Pulmonary artery endothelial cell (primary cell): ENCODE data around the gene NCEH1. TPM values are rescaled to one million over a fixed set of nuclear protein-coding genes. Genes with fewer than 3 reads are reported as not detected.

Experiments used
- DNase-seq: peaks from one replicate; pipeline ENCODE4 v3.0.0-alpha.2; 2011; ENCODE audit warnings: low read depth, low spot score
- total RNA-seq: library from RNA; depleted of rRNA; stranded (reverse); fragments of >200 nt; gene quantifications from 2 replicates; pipeline ENCODE4 v1.2.3, GENCODE V29; 2014

Gene NCEH1
- total RNA-seq, 1 donor from 2014 or later = 24.7 TPM

DNA sequence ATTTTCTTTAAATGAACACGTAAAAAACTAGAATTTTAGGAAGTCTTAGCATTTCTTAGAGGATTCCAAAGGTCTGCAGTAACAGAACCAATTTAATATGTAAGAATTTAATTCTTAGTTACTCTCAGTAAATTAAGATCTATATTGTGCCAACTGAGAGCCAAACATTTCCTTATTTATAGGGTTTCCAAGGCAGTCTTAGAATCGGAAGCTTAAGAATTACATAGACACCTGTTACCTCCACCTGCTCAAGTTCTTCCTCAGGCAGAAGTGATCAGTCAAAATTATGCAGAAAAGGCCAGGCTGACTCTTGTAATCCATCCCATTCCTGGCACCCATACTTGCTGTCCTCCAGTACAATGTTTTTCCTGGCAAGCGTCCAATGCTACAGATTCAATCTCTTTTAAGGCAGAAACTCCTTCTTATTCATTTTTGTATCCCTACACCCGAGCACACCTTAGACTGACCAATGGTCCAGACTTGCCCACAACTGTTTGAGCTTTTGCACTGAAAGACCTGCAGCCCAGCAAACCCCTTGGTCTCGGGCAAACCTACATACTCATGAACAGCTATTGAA lies 64.3 kb downstream of the NCEH1 start:
- DNase-seq = peak; percentile 39

DNA sequence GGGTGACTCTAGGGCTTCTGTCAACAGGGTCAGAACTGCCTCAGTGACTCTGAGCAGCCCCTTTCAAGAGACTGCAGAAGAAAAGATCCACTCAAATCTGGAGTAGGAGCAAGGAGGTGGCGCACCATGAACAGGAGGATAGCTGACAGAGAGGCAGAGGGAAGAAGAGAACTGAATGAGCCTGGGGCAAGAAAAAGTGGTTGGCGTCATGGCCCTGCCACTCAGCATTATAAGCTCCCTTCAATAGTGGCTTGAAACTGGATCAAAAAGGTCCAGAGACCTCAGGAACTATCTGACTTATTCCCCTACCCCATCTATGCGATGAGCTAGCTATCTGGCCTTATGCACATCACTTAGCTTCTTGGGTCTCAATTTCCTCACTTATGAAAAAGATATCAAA lies 66.6 kb downstream of the NCEH1 start:
- no peak for DNase-seq

DNA sequence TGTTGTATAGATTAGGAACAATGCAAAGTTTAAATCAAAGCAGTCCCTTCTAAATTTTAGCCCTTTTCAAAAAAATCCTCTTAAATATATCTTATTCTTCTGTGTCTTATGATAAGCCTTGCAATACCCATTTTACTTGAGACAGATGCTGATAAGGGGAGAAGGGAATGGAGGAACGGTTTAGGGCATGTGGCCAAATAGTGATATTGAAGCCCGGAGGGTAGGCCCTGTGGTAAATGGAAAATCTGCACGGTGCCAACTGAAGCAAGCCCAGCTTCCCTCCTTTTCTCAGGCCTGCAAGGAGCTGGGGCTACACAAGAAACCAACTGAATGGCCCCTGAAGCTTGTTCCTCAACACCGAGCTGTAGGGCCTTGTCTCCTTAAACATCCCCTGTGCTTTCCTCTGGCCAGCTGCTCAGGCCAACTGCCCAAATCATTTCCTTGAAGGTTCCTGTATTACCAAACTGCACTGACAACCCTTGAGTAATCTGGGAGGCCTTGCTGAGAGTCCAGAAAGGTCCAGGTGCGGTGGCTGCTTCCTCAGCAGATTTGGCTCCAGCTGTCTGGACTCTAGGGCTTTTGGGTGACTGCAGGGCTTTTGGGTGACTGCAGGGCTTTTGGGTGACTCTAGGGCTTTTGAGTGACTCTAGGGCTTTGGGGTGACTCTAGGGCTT lies 67.2 kb downstream of the NCEH1 start:
- DNase-seq = no peak

DNA sequence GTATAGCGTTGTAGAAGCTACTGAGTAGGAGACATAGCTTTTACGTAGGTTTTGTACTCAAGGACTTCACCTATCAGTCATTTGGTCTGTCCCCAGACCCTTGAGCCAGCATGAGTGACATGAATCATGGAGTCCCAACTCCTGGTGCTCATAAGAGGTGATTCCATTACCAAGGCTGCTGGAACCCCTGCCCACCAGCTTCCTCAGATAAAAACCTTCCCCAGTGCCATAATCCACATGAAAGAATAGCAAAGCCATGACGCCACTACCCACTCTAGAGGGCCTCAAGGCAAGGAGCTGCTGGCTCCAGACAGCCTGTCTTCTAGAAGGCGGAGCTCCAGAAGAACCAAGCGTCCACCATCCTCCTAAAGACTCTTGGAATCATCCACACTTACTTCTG lies 69.6 kb downstream of the NCEH1 start:
- DNase-seq = no peak

DNA sequence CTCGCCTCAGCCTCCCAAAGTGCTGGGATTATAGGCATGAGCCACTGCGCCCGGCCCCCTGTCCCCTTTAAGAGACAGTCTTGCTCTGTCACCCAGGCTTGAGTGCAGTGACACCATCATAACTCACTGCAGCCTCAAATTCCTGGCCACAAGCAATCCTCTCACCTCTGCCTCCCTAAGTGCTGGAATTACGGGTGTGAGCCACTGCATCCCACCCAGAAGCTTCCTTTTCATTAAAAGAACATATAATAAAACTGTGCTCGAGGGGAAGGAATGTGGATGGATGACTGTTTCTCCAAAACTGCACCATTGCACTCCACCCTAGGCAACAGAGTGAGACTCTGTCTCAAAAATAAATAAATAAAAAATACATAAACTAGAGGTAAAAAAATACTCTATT lies 70.1 kb downstream of the NCEH1 start:
- no peak for DNase-seq

DNA sequence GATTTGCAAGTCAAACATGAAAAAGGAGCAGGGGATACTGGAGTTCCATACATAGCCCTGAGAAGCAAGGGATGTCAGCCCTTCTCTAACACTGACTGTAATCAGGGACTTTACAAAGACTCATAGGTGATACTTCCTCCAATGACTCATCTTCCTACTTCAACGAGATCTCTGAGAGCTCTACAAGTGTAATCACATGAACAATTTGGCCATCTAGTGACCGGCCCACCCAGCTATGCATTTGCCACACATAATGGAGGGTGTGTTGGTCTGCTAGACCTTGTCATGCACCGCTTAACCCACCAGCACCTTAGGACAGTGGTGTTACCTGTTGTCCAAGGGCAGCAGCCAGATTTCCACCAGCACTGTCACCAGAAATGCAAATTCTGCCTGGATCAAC lies 75.3 kb downstream of the NCEH1 start:
- no peak for DNase-seq

DNA sequence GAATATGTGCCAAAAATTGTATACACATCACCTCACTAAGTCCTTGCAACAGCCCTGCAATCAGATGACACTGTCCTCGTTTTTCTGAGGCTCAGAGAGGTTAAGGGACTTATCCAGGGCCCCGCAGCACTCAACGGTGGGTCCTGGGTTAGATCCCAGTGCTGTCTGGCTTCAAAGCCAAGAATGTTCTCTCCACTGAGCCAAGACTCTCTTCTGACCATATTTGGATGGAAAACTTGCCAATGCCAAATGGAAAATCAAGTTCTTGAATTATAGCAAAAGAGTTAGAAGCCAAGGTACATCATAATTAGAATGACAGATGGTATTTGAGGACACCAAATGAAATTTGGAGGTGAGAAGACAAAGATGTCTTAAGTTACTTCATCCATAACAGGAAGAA lies 75.9 kb downstream of the NCEH1 start:
- DNase-seq = no peak

DNA sequence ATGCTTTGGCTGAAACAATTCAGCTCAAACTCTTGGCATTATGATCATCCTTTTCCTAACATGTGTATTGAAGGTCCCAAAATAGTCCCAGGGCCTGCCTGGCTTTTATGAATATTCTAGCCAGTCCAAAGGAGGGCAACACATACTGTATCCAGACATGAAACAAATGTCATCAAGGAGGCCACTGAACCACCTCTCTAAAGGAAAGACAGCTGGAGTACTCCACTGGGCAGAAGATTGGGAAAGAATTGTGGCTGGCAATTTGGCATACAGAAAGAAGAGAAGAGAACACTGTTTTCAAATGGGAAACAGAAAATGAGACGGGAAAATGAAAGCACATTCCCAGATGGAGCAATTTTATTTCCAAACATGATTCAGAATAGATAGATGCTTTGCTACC lies 80.6 kb downstream of the NCEH1 start:
- no peak for DNase-seq

DNA sequence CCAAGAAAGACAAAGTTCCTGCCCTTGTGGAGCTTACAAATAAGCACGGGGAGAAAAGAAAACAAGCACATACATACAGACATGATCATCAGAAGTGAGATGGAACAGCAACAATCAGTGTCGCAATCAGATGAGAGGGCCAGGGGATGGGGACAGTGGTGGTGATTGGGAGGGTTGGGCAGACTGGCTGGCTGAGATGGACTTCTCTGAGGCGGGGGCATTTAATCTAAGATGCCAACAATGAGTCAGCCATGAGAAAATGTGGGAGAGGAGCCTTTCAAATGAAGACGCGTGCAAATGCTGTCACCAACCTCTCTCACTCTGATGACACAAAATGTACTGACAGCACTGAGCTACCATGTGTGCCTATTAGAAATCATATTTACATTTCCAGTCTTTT lies 81.4 kb downstream of the NCEH1 start:
- DNase-seq = no peak

DNA sequence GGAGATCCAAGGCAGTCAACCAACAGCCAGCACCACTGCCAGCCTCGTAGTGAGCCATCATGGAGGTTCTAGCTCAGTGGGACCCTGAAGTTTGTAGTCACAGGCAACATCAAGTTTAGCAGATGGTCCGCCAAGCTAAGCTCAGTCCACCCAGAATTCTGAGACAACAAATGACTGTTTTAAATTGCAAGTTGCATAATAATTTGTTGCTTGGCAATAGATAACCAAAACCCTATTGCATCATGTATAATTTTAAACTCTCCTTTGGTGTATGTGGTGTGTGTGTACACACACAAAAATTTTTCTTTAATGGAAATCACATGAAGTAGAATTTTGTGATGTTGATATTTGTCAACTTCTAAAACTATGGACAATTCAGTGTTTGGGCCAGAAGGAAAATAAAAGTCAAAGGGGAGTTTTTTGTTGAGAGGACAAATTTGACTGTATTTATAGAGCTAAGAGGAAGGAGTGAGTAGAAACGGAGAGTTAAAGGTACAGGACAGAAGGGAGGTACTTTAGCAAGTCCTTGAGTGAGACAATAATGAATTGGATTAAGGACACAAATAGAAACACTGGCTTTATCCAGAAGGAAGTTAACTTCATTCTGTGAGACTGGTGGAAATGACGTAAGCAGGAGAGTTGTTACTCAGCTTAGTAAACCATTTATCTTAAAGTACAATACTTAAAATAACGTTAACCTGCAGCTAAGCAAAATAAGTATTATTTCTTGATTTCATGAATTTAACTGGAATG lies 83.6 kb downstream of the NCEH1 start:
- peak; percentile 26 for DNase-seq

DNA sequence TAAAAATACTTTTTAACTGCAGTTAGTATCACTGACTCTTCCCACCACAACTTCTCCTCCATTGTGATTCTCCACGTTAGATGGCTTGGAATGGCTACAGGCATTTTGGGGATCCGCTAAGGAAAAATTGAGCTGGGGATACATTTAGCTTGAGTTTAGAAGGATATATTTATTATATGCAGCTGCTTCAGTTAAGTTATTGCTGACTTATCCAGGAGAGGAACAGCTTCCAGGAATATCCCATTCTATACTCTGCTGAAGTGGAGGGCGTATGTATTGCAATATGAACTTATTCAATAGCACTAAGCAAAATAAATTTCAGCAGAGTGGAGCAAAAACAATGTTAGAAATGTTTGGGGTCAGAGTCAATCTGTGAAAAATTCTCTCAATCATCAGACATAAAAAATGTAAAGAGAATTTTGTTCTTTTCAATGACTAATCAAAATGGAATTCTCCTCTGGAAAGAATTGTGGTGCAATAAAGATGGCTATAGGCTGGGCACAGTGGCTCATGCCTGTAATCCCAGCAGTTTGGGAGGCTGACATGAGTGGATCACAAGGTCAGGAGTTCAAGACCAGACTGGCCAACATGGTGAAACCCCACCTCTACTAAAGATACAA lies 84.7 kb downstream of the NCEH1 start:
- no peak for DNase-seq

DNA sequence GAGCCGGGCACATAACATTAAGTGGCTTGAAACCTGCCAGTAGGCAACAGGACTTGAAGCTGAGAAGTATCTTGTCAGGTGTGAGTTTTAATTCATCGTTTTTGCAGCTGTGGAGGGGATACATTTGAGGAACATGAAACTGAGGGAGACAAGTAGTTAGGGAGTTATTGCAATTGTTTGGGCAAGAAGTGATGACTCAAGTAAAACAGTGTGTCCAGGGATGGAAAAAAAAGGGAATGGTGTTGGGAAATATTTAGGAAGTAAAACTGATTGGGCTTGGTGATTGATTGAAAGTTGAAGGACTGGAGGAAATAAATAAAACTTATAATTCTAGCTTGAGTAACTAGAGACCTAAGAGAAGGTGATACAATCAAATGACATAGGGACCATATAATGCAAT lies 85.5 kb downstream of the NCEH1 start:
- DNase-seq = no peak

DNA sequence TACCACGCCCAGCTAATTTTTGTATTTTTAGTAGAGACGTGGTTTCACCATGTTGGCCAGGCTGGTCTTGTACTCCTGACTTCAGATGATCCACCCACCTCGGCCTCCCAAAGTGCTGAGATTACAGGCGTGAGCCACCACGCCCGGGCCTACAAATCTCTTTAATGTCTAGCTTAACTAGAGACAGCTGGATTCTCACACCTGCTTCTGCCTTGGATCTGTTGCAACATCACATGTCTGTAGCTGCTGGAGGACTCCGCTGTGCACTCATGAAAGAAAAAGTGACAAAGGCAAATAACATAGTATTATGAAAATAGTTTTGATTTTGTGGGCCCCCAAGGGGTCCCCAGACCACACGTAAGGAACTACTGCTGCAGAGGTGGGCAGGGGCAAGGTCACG lies 85.9 kb downstream of the NCEH1 start:
- DNase-seq = no peak

DNA sequence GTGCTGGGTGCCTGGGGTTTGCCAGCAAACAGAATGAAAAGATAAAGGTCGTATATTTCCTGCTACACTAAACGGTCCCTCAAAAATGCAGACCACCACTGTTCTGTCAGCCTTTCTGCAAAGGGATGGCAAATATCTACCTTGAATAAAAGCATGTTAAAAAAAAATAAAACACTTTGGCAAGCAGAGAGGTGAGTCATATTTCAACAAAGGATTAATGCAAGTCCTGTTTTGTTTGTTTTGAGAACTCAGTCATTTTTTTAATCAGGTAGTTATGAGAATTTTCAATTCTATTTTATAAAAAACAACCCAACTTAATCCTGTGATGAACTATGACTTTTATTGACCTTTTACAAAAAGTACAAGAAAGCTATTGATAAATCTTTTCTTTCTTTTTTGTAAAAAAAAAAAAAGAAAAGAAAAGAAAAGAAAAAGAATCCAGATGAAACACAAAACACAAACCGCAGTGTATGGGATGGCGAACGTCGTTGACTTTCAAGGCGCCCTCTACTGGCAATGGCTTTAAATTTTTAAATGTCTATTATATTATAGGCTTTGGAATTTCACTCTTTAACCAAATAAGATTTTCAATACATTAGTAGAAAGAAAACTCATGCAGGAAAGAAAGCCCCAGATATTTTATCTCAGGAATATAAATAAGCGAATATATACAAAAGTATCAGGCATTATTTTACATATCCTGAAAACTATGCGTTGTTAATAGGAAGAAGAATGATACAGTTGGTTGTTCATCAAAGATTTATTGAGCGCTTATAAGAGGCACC lies 87.8 kb downstream of the NCEH1 start:
- peak; percentile 45 for DNase-seq

DNA sequence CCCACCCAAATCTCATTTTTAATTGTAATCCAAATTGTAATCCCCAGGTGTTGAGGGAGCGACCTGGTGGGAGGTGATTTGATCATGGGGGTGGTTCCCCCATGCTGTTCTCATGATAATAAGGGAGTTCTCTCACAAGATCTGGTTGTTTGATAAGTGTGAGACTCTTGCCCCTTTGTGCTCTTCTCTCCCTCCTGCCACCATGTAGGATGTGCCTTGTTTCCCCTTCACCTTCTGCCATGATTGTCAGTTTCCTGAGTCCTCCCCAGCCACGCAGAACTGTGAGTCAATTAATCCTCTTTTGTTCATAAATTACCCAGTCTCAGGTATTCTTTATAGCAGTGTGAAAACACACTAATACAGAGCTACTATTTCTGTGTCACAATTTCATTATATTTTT lies 88.7 kb downstream of the NCEH1 start:
- no peak for DNase-seq

DNA sequence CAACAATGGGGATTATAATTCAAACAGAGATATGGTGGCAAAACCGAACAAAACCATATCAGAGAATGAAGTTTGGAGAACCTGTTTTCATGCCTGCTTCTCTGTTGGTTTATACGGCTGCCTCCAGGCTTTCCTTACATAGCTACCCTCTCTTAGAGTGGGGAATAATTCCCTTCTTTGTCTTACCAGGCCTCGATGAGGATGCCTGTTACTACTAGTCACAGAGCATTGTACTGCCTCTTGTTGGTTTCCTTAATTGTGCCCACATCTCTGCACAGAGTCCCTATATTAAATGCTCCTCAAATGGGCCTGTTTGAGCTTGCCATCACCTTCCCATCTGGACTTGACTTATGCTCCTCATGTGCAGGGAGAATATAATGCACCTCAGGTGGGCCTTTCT lies 92.9 kb downstream of the NCEH1 start:
- no peak for DNase-seq

DNA sequence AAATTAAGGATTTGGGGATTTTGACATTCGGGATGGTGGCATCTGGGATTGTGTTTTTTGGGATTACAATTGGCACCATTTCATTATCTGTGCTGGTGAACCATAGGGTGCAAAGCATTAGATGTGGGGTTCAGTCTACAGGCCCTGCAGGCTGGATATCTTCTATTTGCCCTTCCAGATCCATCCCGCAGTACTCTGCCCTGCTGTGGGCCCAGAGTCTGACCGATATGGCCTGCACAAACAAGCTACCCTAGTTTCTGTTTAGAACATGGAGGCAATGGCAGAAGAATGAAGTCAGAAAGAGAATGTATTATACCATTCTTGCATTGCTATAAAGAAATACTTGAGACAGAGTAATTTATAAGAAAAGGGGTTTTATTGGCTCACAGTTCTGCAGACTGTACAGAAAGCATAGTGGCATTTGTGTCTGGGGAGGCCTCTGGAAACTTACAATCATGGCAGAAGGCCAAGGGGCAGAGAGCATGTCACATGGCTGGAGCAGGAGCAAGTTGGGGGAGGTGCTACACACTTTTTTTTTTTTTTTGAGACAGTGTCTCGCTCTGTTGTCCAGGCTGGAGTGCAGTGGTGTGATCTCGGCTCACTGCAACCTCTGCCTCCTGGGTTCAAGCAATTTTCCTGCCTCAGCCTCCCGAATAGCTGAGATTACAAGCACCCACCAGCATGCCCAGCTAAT lies 93.7 kb downstream of the NCEH1 start:
- no peak for DNase-seq

DNA sequence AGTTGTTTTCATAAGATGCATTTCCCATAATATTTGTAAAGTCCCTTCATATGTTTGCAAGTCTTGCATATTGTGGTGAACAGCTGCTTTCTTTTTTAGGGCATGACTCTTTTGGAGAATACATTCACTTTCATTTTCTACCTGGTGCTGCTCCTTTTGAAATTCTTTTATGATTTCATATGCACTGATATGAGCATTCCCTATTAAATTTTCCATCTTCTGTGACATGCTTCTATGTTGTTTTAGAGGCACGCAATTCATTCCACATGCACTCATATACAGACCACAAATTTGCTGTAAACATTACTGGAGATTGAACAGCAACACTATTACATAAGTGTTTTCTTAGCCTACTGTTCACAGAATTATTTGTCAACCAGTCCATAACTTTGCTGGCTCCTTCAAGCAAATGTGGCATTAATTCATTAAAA lies 94.8 kb downstream of the NCEH1 start:
- DNase-seq = no peak

DNA sequence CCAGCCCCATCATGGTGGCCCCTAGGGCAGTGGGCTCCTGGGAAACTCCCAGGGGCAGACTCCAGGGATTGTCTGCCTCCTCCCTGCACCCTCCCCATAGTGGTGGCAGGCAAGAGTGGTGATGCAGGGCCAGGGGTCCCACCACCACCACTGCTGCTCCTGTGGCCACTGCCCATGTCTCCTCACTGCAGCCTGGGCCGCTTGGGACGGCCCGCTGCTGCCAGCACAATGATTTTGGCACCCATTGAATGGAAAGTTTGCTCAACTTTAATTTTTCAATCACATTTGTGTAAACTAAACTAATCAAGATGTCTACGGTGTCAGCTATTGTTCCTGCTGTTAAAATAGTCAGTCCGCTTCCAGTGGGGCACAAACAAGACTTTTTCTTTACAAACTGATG lies 95.6 kb downstream of the NCEH1 start:
- no peak for DNase-seq

DNA sequence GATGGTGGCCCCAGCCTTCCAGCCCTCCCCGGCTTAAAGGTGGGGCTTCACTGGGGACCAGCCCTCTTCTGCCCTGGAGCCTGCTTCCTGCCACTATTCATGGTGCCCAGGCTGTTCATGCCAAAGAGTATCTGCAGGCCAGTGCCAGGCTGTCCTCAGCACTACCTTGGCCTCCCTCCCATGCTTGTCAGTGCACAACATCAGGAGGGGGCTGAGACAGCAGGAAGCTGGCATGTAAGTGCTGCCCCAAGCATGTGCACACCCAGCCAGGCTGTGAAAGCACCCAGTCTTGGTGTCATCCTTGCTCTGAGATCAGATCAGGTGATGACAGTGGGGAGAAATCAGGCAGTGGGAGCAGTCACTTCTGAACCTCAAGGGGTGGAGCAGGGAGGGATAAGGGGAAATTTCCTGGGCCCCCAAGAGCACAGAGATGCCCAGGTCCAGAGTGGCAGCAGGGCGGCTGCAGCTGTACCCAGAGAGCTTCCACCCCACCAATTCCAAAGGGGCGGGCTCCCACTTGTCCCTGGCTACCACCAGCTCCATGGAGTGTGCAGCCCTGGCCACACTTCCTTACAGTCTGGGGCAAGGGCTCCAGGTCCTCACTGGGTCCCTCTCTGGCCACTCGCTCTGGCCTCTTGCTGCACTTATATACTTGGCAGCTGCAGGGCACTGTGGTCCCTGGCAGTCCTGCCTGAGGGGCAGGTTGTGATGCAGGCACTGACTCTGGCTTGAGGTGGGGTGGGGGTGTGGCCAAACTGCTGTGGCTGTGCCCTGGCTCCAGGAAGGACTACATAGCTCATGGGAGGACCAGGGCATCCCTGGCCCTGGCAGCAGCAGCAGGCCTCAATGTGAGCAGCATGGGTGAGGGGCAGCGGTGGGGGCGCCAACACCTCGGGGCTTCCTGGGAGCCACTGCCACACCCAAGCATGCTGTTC lies 96.3 kb downstream of the NCEH1 start:
- DNase-seq = no peak
